Caco-2 (cell line): ENCODE results near the gene ARNT2. TPM values are rescaled to one million over a fixed set of nuclear protein-coding genes. Genes with fewer than 3 reads are reported as not detected.

ENCODE experiments used
- BruUV-seq: library from RNA; stranded (reverse); fragments of 400-500 nt; replicated peaks from 2 replicates; lab custom pipeline; 2021; lab: Mats Ljungman, UMichigan
- CTCF ChIA-PET: fragments of 300-600 bp; sonication (Branson Sonifier 250); formaldehyde crosslinking; loops from one replicate; lab custom pipeline; 2022; ENCODE audit warnings: antibody characterized with exemption; lab: Charles Lee
- POLR2A ChIA-PET: fragments of 300-600 bp; sonication (Branson Sonifier 250); formaldehyde crosslinking; loops from one replicate; lab custom pipeline; 2022; ENCODE audit warnings: antibody characterized with exemption; lab: Charles Lee
- DNase-seq, 2 experiments: peaks; one replicate each; pipeline versions ENCODE4 v3.0.0 to v3.0.0-alpha.2; 2020 to 2022
- H3K27me3 ChIP-seq: replicated peaks from 2 replicates; pipeline ENCODE4 v1.6.0; 2011; ENCODE audit warnings: low read length; ENCODE audit not compliant: control insufficient read depth, insufficient read depth
- H3K36me3 ChIP-seq: 2 replicates; pipeline ENCODE4 v1.5.1; 2011; ENCODE audit warnings: low read length; ENCODE audit not compliant: control insufficient read depth, insufficient read depth
- H3K4me1 ChIP-seq: fragments of 250-450 bp; sonication (Bioruptor Pico); 2 replicates; pipeline ENCODE4 v1.5.1; 2020; ENCODE audit warnings: mild to moderate bottlenecking
- H3K4me3 ChIP-seq: 2 replicates; pipeline ENCODE4 v1.5.1; 2011; ENCODE audit warnings: low read depth, mild to moderate bottlenecking, control low read depth, low read length
- H3K9me3 ChIP-seq: fragments of 250-450 bp; sonication (Bioruptor Pico); 2 replicates; pipeline ENCODE4 v1.5.1; 2020; ENCODE audit warnings: mild to moderate bottlenecking, moderate library complexity
- H3K27ac Mint-ChIP-seq: one replicate; pipeline ENCODE4 v1.8.0; 2022; ENCODE audit warnings: mixed read lengths; ENCODE audit not compliant: unreplicated experiment
- H3K27me3 Mint-ChIP-seq: one replicate; pipeline ENCODE4 v1.8.0; 2022; ENCODE audit warnings: mixed read lengths; ENCODE audit not compliant: insufficient read depth, unreplicated experiment
- H3K36me3 Mint-ChIP-seq: one replicate; pipeline ENCODE4 v1.8.0; 2022; ENCODE audit warnings: mild to moderate bottlenecking, mixed read lengths; ENCODE audit not compliant: insufficient read depth, unreplicated experiment
- H3K4me1 Mint-ChIP-seq: one replicate; pipeline ENCODE4 v1.8.0; 2022; ENCODE audit warnings: low read depth, mixed read lengths; ENCODE audit not compliant: unreplicated experiment
- H3K4me3 Mint-ChIP-seq: one replicate; pipeline ENCODE4 v1.8.0; 2022; ENCODE audit warnings: mild to moderate bottlenecking, moderate library complexity, mixed read lengths; ENCODE audit not compliant: unreplicated experiment
- H3K9me3 Mint-ChIP-seq: one replicate; pipeline ENCODE4 v1.8.0; 2022; ENCODE audit warnings: mixed read lengths; ENCODE audit not compliant: unreplicated experiment
- CTCF ChIP-seq, 2 experiments: fragments of 200-600 bp in 1 of 2; IDR thresholded peaks; 1 replicate in 1 of 2; 2 replicates in 1 of 2; pipeline versions ENCODE4 v1.5.1 to v1.8.0; 2011 to 2022; ENCODE audit warnings: antibody characterized with exemption in 1 of 2, control low read depth in 1 of 2, inconsistent platforms in 1 of 2, low read depth in 1 of 2, low read length in 1 of 2, mild to moderate bottlenecking in 1 of 2, moderate library complexity in 1 of 2; ENCODE audit not compliant: insufficient read depth in 1 of 2, severe bottlenecking in 1 of 2, unreplicated experiment in 1 of 2
- intact Hi-C: fragments of 100-400 bp; cut with micrococcal nuclease; formaldehyde crosslinking; loops from one replicate; pipeline ENCODE4 v1.10.0; 2022; ENCODE audit not compliant: unreplicated experiment
- total RNA-seq: library from RNA; stranded (reverse); gene quantifications from 2 replicates; pipeline ENCODE4 v1.2.3, GENCODE V29; 2022

The ARNT2 gene
- total RNA-seq, 1 experiment from 2014 or later, result 0.23 TPM

GRCh38 chr15:80633221-80633620, 229.0 kb downstream of the ARNT2 start:
- Histone ChIP-seq H3K9me3 (no peaks in the 10 kb centered on the region), H3K4me1 (no peaks in the 10 kb centered on the region), H3K36me3 (no peaks in the 10 kb centered on the region), H3K27me3 (no peaks in the 10 kb centered on the region), H3K4me3 (no peak overlapping the region)
- H3K36me3 Mint-ChIP-seq, result no peaks in the 10 kb centered on the region
- intact Hi-C loops, result no loop called here
- no peak for DNase-seq
- ChIA-PET CTCF (no interaction called here), POLR2A (interaction anchor here (0.6 kb wide), 1 partner anchor 350 kb away, joined by 8 read pairs; no protein-coding TSS in a partner anchor)
- no peak overlapping the region for H3K4me3 Mint-ChIP-seq
- no peaks in the 10 kb centered on the region for H3K9me3 Mint-ChIP-seq
- TF ChIP-seq CTCF (IDR thresholded peaks at IDR 0.05; ENCODE audit: insufficient read depth in 1 of 2, low read depth in 1 of 2, low read length in 1 of 2, severe bottlenecking in 1 of 2, unreplicated experiment in 1 of 2), result no peak
- no peak overlapping the region for H3K27ac Mint-ChIP-seq
- H3K27me3 Mint-ChIP-seq, result peaks cover 12% of the 10 kb centered on the region
- BruUV-seq, result no TSS peak
- H3K4me1 Mint-ChIP-seq, result no peaks in the 10 kb centered on the region

- Histone ChIP-seq H3K9me3 (no peaks in the 10 kb centered on the region), H3K27me3 (no peaks in the 10 kb centered on the region), H3K4me1 (no peaks in the 10 kb centered on the region), H3K4me3 (no peak overlapping the region), H3K36me3 (no peaks in the 10 kb centered on the region)
- no TSS peak for BruUV-seq
- no peak overlapping the region for H3K27ac Mint-ChIP-seq
- ChIA-PET POLR2A (no interaction called here), CTCF (no interaction called here)
- TF ChIP-seq CTCF (IDR thresholded peaks at IDR 0.05; ENCODE audit: insufficient read depth in 1 of 2, low read depth in 1 of 2, low read length in 1 of 2, severe bottlenecking in 1 of 2, unreplicated experiment in 1 of 2), result no peak
- H3K4me1 Mint-ChIP-seq, result no peaks in the 10 kb centered on the region
- H3K36me3 Mint-ChIP-seq, result no peaks in the 10 kb centered on the region
- H3K9me3 Mint-ChIP-seq, result peaks cover 11% of the 10 kb centered on the region
- intact Hi-C loops, result no loop called here
- H3K4me3 Mint-ChIP-seq, result no peak overlapping the region
- no peak for DNase-seq
- peaks cover 12% of the 10 kb centered on the region for H3K27me3 Mint-ChIP-seq
Measured at GRCh38 chr15:80635953-80636352, 231.8 kb downstream of the ARNT2 start.

- DNase-seq, result no peak
- Mint-ChIP-seq H3K9me3 (peaks cover 17% of the 10 kb centered on the region), H3K4me3 (no peak overlapping the region), H3K27ac (no peak overlapping the region), H3K36me3 (no peaks in the 10 kb centered on the region), H3K27me3 (peaks cover 12% of the 10 kb centered on the region), H3K4me1 (no peaks in the 10 kb centered on the region)
- TF ChIP-seq CTCF (IDR thresholded peaks at IDR 0.05; ENCODE audit: insufficient read depth in 1 of 2, low read depth in 1 of 2, low read length in 1 of 2, severe bottlenecking in 1 of 2, unreplicated experiment in 1 of 2), result peak in 1 of 2 experiments; percentile 1
- no peaks in the 10 kb centered on the region for H3K27me3 ChIP-seq
- ChIA-PET POLR2A (no interaction called here), CTCF (no interaction called here)
- no peaks in the 10 kb centered on the region for H3K36me3 ChIP-seq
- H3K4me1 ChIP-seq, result no peaks in the 10 kb centered on the region
- intact Hi-C loops, result no loop called here
- no peak overlapping the region for H3K4me3 ChIP-seq
- no peaks in the 10 kb centered on the region for H3K9me3 ChIP-seq
- no TSS peak for BruUV-seq
Measured at GRCh38 chr15:80636675-80637074, 232.5 kb downstream of the ARNT2 start.
